Mucosa of rectum (tissue), 2 donors: ENCODE data around the gene ACOX3.
"Not testable (repeated sequence)": the region's sequence is repeated elsewhere in the genome, so short reads cannot be mapped to it uniquely, and the experiment has no call there.

Source experiments
- H3K27ac ChIP-seq, 2 donors: one replicate each; pipeline ENCODE4 v1.7.0; 2013; ENCODE audit warnings: inconsistent platforms in 2 of 2, low read depth in 2 of 2, low read length in 2 of 2
- H3K27me3 ChIP-seq, 2 donors: one replicate each; pipeline ENCODE4 v1.7.0; 2013; ENCODE audit warnings: low read length in 2 of 2; ENCODE audit not compliant: control insufficient read depth in 2 of 2, insufficient read depth in 2 of 2
- H3K36me3 ChIP-seq, 2 donors: one replicate each; pipeline ENCODE4 v1.7.0; 2013; ENCODE audit warnings: low read length in 2 of 2; ENCODE audit not compliant: control insufficient read depth in 2 of 2, insufficient read depth in 2 of 2
- H3K4me1 ChIP-seq, 2 donors: one replicate each; pipeline ENCODE4 v1.7.0; 2013; ENCODE audit warnings: low read length in 2 of 2, mild to moderate bottlenecking in 1 of 2; ENCODE audit not compliant: control insufficient read depth in 2 of 2, insufficient read depth in 2 of 2
- H3K4me3 ChIP-seq, 2 donors: one replicate each; pipeline ENCODE4 v1.7.0; 2013; ENCODE audit warnings: low read length in 2 of 2
- H3K9ac ChIP-seq, 2 donors: one replicate each; pipeline ENCODE4 v1.7.0; 2013; ENCODE audit warnings: low read length in 2 of 2, low read depth in 1 of 2, mild to moderate bottlenecking in 1 of 2
- H3K9me3 ChIP-seq, 2 donors: one replicate each; pipeline ENCODE4 v1.7.0; 2013; ENCODE audit warnings: low read length in 2 of 2; ENCODE audit not compliant: control insufficient read depth in 2 of 2
- donor health status: healthy.
- donor health status: Normal muscosa, but diverticular disease.

The ACOX3 gene

GRCh38 chr4:8390577-8390976 lies 49.9 kb downstream of the ACOX3 start:
- H3K9me3 ChIP-seq: no peaks in the 10 kb centered on the region
- H3K4me1 ChIP-seq: peaks cover 2 to 3% of the 10 kb centered on the region in 2 donors
- no peak overlapping the region for H3K27ac ChIP-seq
- H3K9ac ChIP-seq: no peak overlapping the region
- H3K4me3 ChIP-seq: no peak overlapping the region
- no peaks in the 10 kb centered on the region for H3K27me3 ChIP-seq
- H3K36me3 ChIP-seq: peaks cover 17 to 34% of the 10 kb centered on the region in 2 donors

GRCh38 chr4:8388528-8388870 lies 52.0 kb downstream of the ACOX3 start:
- no peak overlapping the region for H3K27ac ChIP-seq
- no peaks in the 10 kb centered on the region for H3K27me3 ChIP-seq
- H3K36me3 ChIP-seq: peaks cover 17 to 31% of the 10 kb centered on the region in 2 donors
- no peak overlapping the region for H3K4me3 ChIP-seq
- no peaks in the 10 kb centered on the region for H3K9me3 ChIP-seq
- peaks cover 0 to 2% of the 10 kb centered on the region in 2 donors for H3K4me1 ChIP-seq
- no peak overlapping the region for H3K9ac ChIP-seq

DNA sequence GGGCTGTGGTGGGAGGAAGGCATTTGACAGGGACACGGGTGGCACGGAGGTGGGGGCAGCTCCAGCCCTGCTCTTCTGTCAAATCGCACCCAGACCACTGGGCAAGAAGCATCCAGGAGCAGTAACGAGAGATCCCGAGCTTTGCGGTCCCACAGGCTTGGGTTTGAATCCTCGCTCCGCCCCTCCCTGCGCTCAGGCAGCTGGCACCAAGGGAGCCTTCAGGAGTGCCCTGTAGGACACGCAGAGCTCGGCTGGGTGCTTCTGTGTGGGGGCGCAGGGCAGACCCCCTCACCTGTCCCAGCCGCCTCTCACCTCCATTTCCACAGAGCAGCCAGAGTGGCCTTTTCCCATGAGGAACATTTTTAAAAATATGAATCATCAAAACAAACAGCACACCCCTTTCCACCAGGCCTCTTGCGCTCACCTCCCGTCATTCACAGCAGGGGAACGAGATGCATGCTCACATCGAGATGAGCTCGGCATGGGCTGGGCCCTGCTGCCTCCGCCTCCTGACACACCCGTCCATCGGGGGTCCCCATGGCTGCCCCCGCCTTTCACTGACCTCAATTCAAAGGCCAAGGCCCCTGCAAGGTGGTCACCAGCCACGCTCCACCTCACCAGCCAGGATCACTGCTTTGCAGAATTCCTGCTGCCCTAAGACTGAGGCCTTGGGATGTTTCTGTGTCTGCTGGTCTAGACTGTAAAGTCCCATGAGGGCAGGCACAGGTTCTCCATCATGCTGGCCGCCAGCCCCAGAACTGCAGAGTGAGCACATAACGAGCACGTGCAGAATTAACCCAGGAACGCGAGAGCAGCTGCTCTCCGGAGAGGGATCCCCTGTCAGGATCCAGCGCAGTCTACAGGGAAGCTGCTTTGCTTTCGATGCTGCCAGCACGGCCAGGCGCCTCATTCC lies 52.7 kb downstream of the ACOX3 start:
- peaks cover 17 to 34% of the 10 kb centered on the region in 2 donors for H3K36me3 ChIP-seq
- peaks cover 0 to 2% of the 10 kb centered on the region in 2 donors for H3K4me1 ChIP-seq
- H3K27ac ChIP-seq: no peak overlapping the region
- no peaks in the 10 kb centered on the region for H3K27me3 ChIP-seq
- no peak overlapping the region for H3K9ac ChIP-seq
- no peak overlapping the region for H3K4me3 ChIP-seq
- H3K9me3 ChIP-seq: no peaks in the 10 kb centered on the region

GRCh38 chr4:8387194-8387593 lies 53.3 kb downstream of the ACOX3 start:
- H3K9me3 ChIP-seq: no peaks in the 10 kb centered on the region
- H3K27me3 ChIP-seq: no peaks in the 10 kb centered on the region
- no peak overlapping the region for H3K9ac ChIP-seq
- peaks cover 13 to 33% of the 10 kb centered on the region in 2 donors for H3K36me3 ChIP-seq
- no peak overlapping the region for H3K27ac ChIP-seq
- H3K4me3 ChIP-seq: no peak overlapping the region
- H3K4me1 ChIP-seq: peaks cover 0 to 2% of the 10 kb centered on the region in 2 donors

DNA sequence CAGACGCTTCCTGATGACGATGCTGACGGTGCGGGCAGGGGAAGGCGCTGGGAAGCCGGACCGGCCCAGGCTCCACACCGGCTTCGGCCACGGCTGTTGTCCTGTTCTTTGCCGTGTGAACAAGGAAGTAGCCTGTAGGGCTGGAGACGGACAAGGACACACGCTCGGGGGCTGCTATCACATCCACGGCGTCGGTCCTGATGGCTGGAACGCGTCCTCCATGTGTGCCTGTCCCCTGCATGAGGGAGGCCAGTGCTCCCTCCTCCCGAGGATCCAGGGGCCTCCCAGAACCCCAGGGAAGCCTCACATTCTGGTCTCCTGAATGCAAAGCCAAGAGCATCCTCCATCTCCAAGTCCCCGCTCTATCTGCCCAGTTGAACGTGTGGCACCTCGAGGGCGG lies 53.8 kb downstream of the ACOX3 start:
- Histone ChIP-seq H3K36me3 (peaks cover 9 to 30% of the 10 kb centered on the region in 2 donors), H3K4me3 (no peak overlapping the region), H3K27me3 (no peaks in the 10 kb centered on the region), H3K9ac (no peak overlapping the region), H3K27ac (no peak overlapping the region), H3K9me3 (no peaks in the 10 kb centered on the region), H3K4me1 (peaks cover 0 to 2% of the 10 kb centered on the region in 2 donors)

GRCh38 chr4:8386131-8386530 lies 54.4 kb downstream of the ACOX3 start:
- not testable (repeated sequence) for H3K27me3 ChIP-seq, H3K9me3 ChIP-seq, H3K4me1 ChIP-seq, H3K4me3 ChIP-seq, H3K9ac ChIP-seq, H3K27ac ChIP-seq
- peaks cover 7 to 28% of the 10 kb centered on the region in 2 donors for H3K36me3 ChIP-seq

GRCh38 chr4:8385611-8386010 lies 54.9 kb downstream of the ACOX3 start:
- no peak overlapping the region for H3K27ac ChIP-seq
- H3K4me1 ChIP-seq: no peaks in the 10 kb centered on the region
- no peak overlapping the region for H3K9ac ChIP-seq
- H3K4me3 ChIP-seq: no peak overlapping the region
- no peaks in the 10 kb centered on the region for H3K27me3 ChIP-seq
- peaks cover 11 to 25% of the 10 kb centered on the region in 2 donors for H3K36me3 ChIP-seq
- no peaks in the 10 kb centered on the region for H3K9me3 ChIP-seq

GRCh38 chr4:8385106-8385505 lies 55.4 kb downstream of the ACOX3 start:
- H3K27me3 ChIP-seq: no peaks in the 10 kb centered on the region
- H3K4me3 ChIP-seq: no peak overlapping the region
- H3K9me3 ChIP-seq: no peaks in the 10 kb centered on the region
- no peak overlapping the region for H3K9ac ChIP-seq
- H3K36me3 ChIP-seq: peaks cover 11 to 25% of the 10 kb centered on the region in 2 donors
- H3K4me1 ChIP-seq: no peaks in the 10 kb centered on the region
- no peak overlapping the region for H3K27ac ChIP-seq

DNA sequence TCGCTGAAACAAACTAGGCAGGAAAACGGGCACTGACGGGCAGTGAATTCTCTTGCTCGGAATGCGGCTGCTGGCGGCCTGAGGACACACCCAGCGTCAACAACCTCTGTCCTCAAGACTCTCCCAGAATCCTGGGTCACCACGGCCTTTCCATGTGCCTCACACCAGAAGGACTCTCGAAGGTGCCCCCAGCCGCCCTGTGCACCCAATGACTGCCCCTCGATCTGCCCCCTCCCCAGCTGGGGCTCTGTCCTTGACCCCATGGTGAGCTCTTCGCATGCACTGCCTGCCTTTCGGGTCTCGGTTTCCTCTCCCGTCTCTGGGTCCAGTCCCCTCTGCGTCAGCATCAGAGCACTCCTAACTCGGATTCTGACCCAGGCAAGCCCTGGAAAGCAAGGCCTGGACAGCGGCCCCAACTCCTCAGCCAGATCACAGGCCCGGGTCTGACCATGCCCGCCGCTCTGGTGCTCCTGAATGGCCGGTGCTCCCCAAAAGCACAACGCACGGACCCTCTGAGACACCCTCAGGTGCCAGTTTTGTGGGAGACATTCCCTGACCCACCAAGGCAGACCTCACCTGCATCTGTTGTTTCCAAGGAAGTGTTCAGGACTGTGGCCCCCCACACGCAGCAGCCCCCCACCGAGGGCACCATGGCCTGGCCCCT lies 56.0 kb downstream of the ACOX3 start:
- no peak overlapping the region for H3K27ac ChIP-seq
- no peaks in the 10 kb centered on the region for H3K27me3 ChIP-seq
- peaks cover 11 to 24% of the 10 kb centered on the region in 2 donors for H3K36me3 ChIP-seq

DNA sequence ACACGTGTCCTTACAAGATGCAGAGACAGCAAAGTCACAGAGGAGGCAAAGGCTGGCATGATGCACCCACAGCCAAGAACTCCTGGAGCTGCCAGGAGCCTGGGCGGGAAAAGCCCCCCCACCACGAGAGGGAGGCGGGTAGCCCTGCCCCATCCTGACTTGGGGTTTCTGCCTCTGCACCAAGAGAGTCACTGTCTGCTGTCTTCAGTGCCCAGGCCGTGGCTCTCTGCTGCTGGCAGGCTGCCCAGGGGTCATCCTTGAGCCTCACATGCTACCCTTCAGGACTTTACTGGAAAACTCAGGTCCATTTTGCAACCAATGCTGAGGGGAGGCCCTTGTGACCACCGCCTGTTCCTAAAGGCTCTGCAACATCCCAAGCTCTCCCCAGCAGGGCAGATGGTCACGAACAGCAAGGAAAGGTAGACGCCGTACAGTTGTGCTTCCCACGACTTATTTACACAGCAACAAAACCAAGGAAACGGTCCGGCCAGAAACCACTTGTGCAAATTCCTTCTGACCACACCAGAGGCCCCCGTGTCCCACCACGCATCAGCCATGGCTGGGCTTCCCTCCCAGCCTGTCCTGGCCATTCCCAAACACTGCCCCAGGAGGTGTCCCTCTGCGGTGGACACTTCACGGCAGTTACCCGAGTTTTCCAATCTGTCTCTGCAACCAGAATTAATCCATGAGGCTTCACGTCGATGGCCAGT lies 56.9 kb downstream of the ACOX3 start:
- H3K4me3 ChIP-seq: no peak overlapping the region
- H3K36me3 ChIP-seq: peaks cover 11 to 15% of the 10 kb centered on the region in 2 donors
- H3K9me3 ChIP-seq: no peaks in the 10 kb centered on the region
- H3K27ac ChIP-seq: no peak overlapping the region
- no peaks in the 10 kb centered on the region for H3K27me3 ChIP-seq
- H3K9ac ChIP-seq: no peak overlapping the region
- H3K4me1 ChIP-seq: no peaks in the 10 kb centered on the region

More for the DNA sequence above, 56.0 kb downstream of the ACOX3 start:
- Histone ChIP-seq H3K4me1 (no peaks in the 10 kb centered on the region), H3K4me3 (no peak overlapping the region), H3K9ac (no peak overlapping the region), H3K9me3 (no peaks in the 10 kb centered on the region)
